ENCODE results near the gene GLTP. TPM values are rescaled to one million over a fixed set of nuclear protein-coding genes. Genes with fewer than 3 reads are reported as not detected.

Gene GLTP
- total and polyA plus RNA-seq, 4 donors: 31.2 to 49.2 (median 40.8) TPM

- H3K4me1 ChIP-seq (ENCODE audit: control insufficient read depth in 5 of 5, insufficient read depth in 5 of 5, low read length in 5 of 5): peaks cover 0 to 12% (median 0%) of the 10 kb centered on the region in 5 donors
- no peaks in the 10 kb centered on the region for H3K9me3 ChIP-seq (ENCODE audit: control insufficient read depth in 4 of 4, insufficient read depth in 3 of 4, low read length in 3 of 4)
- no peak for ATAC-seq (ENCODE audit: insufficient read depth, low FRiP score)
- no peaks in the 10 kb centered on the region for H3K27me3 ChIP-seq (ENCODE audit: control insufficient read depth in 3 of 3, insufficient read depth in 3 of 3, low read length in 2 of 3)
- no peaks in the 10 kb centered on the region for H3K36me3 ChIP-seq (ENCODE audit: control insufficient read depth in 4 of 4, insufficient read depth in 4 of 4, low read length in 4 of 4)
- DNase-seq: no peak
- H3K9ac ChIP-seq (ENCODE audit: insufficient read depth in 1 of 2, low read length in 2 of 2): no peak overlapping the region
- H3K4me3 ChIP-seq: no peak overlapping the region
- no peak overlapping the region for H3K27ac ChIP-seq (ENCODE audit: low read depth in 1 of 2, low read length in 1 of 2)
- 62 to 78% methylated on average over 2 of the region's 2 CpGs for WGBS, 2 donors
- TF ChIP-seq CTCF (IDR thresholded peaks at IDR 0.05; ENCODE audit: control extremely low read depth, extremely low read depth): no peak
Observed at GRCh38 chr12:109830718-109831117, 49.6 kb downstream of the GLTP start.

GRCh38 chr12:109830267-109830666 lies 50.1 kb downstream of the GLTP start:
- DNase-seq (peak in 1 of 3 donors; percentile 43), ATAC-seq (ENCODE audit: insufficient read depth, low FRiP score) (no peak)
- Histone ChIP-seq H3K4me3 (no peak overlapping the region), H3K27me3 (ENCODE audit: control insufficient read depth in 3 of 3, insufficient read depth in 3 of 3, low read length in 2 of 3) (no peaks in the 10 kb centered on the region), H3K9ac (ENCODE audit: insufficient read depth in 1 of 2, low read length in 2 of 2) (no peak overlapping the region), H3K36me3 (ENCODE audit: control insufficient read depth in 4 of 4, insufficient read depth in 4 of 4, low read length in 4 of 4) (no peaks in the 10 kb centered on the region), H3K4me1 (ENCODE audit: control insufficient read depth in 5 of 5, insufficient read depth in 5 of 5, low read length in 5 of 5) (peaks cover 0 to 12% (median 0%) of the 10 kb centered on the region in 5 donors), H3K27ac (ENCODE audit: low read depth in 1 of 2, low read length in 1 of 2) (no peak overlapping the region), H3K9me3 (ENCODE audit: control insufficient read depth in 4 of 4, insufficient read depth in 3 of 4, low read length in 3 of 4) (no peaks in the 10 kb centered on the region)
- no peak for TF ChIP-seq CTCF (IDR thresholded peaks at IDR 0.05; ENCODE audit: control extremely low read depth, extremely low read depth)
- WGBS, 2 donors: 68 to 87% methylated on average over 2 of the region's 2 CpGs

- no peak overlapping the region for H3K4me3 ChIP-seq
- 80 to 81% methylated on average over 10 of the region's 10 CpGs for whole genome bisulfite sequencing, 2 donors
- no peak for DNase-seq
- peaks cover 0 to 12% (median 0%) of the 10 kb centered on the region in 5 donors for H3K4me1 ChIP-seq (ENCODE audit: control insufficient read depth in 5 of 5, insufficient read depth in 5 of 5, low read length in 5 of 5)
- H3K27ac ChIP-seq (ENCODE audit: low read depth in 1 of 2, low read length in 1 of 2): no peak overlapping the region
- no peaks in the 10 kb centered on the region for H3K27me3 ChIP-seq (ENCODE audit: control insufficient read depth in 3 of 3, insufficient read depth in 3 of 3, low read length in 2 of 3)
- ATAC-seq (ENCODE audit: insufficient read depth, low FRiP score): no peak
- H3K9me3 ChIP-seq (ENCODE audit: control insufficient read depth in 4 of 4, insufficient read depth in 3 of 4, low read length in 3 of 4): no peaks in the 10 kb centered on the region
- H3K36me3 ChIP-seq (ENCODE audit: control insufficient read depth in 4 of 4, insufficient read depth in 4 of 4, low read length in 4 of 4): no peaks in the 10 kb centered on the region
- no peak for TF ChIP-seq CTCF (IDR thresholded peaks at IDR 0.05; ENCODE audit: control extremely low read depth, extremely low read depth)
- H3K9ac ChIP-seq (ENCODE audit: insufficient read depth in 1 of 2, low read length in 2 of 2): no peak overlapping the region
Observed at GRCh38 chr12:109829667-109830066, 50.7 kb downstream of the GLTP start.

Data from lung (tissue), 12 donors.